ENCODE results near the gene PROM2.
"Not testable (repeated sequence)": the region's sequence is repeated elsewhere in the genome, so short reads cannot be mapped to it uniquely, and the experiment has no call there.

PROM2 gene

GRCh38 chr2:95268211-95269035, 5.8 kb upstream of the PROM2 start:
- no peak overlapping the region for H3K27ac ChIP-seq
- DNase-seq (ENCODE audit: low read depth, low spot score): no peak

- no peak overlapping the region for H3K27ac ChIP-seq
- no peak for DNase-seq (ENCODE audit: low read depth, low spot score)
Observed at GRCh38 chr2:95269036-95269680, 5.1 kb upstream of the PROM2 start.

- H3K27ac ChIP-seq; DNase-seq (ENCODE audit: low read depth, low spot score): not testable (repeated sequence)
Observed at GRCh38 chr2:95269745-95270144, 4.5 kb upstream of the PROM2 start.

- no peak for DNase-seq (ENCODE audit: low read depth, low spot score)
- no peak overlapping the region for H3K27ac ChIP-seq
Observed at GRCh38 chr2:95270541-95271081, 3.6 kb upstream of the PROM2 start.

GRCh38 chr2:95271381-95271971, 2.8 kb upstream of the PROM2 start:
- no peak for DNase-seq (ENCODE audit: low read depth, low spot score)
- no peak overlapping the region for H3K27ac ChIP-seq

- no peak overlapping the region for H3K27ac ChIP-seq
- no peak for DNase-seq (ENCODE audit: low read depth, low spot score)
Observed at GRCh38 chr2:95272299-95272751, 1.9 kb upstream of the PROM2 start.

- DNase-seq (ENCODE audit: low read depth, low spot score): no peak
- H3K27ac ChIP-seq: no peak overlapping the region
Observed at GRCh38 chr2:95272781-95273180, 1.5 kb upstream of the PROM2 start.

- DNase-seq (ENCODE audit: low read depth, low spot score): no peak
- peak overlapping the region; percentile 97 for H3K27ac ChIP-seq
Observed at GRCh38 chr2:95273566-95274290, 521 bp upstream of the PROM2 start.

GRCh38 chr2:95275151-95275515, 884 bp downstream of the PROM2 start:
- H3K27ac ChIP-seq: peak overlapping the region; percentile 97
- no peak for DNase-seq (ENCODE audit: low read depth, low spot score)

- DNase-seq (ENCODE audit: low read depth, low spot score): no peak
Observed at GRCh38 chr2:95275601-95276243, 1.5 kb downstream of the PROM2 start.

GRCh38 chr2:95276244-95276887, 2.1 kb downstream of the PROM2 start:
- H3K27ac ChIP-seq: peak overlapping the region; percentile 97
- DNase-seq (ENCODE audit: low read depth, low spot score): no peak

More at GRCh38 chr2:95275601-95276243, 1.5 kb downstream of the PROM2 start:
- peak overlapping the region; percentile 97 for H3K27ac ChIP-seq

- H3K27ac ChIP-seq: peak overlapping the region; percentile 97
- DNase-seq (ENCODE audit: low read depth, low spot score): no peak
Observed at GRCh38 chr2:95276888-95277245, 2.6 kb downstream of the PROM2 start.

- DNase-seq (ENCODE audit: low read depth, low spot score): no peak
- peak overlapping the region; percentile 97 for H3K27ac ChIP-seq
Observed at GRCh38 chr2:95277246-95277906, 3.1 kb downstream of the PROM2 start.

- DNase-seq (ENCODE audit: low read depth, low spot score): peak; percentile 66
- H3K27ac ChIP-seq: peak overlapping the region; percentile 97
Observed at GRCh38 chr2:95278051-95278471, 3.8 kb downstream of the PROM2 start.

- no peak for DNase-seq (ENCODE audit: low read depth, low spot score)
- H3K27ac ChIP-seq: peak overlapping the region; percentile 97
Observed at GRCh38 chr2:95278637-95279225, 4.5 kb downstream of the PROM2 start.

GRCh38 chr2:95279435-95280035, 5.3 kb downstream of the PROM2 start:
- DNase-seq (ENCODE audit: low read depth, low spot score): no peak
- H3K27ac ChIP-seq: no peak overlapping the region

- no peak overlapping the region for H3K27ac ChIP-seq
- DNase-seq (ENCODE audit: low read depth, low spot score): no peak
Observed at GRCh38 chr2:95281071-95281470, 6.8 kb downstream of the PROM2 start.

- DNase-seq (ENCODE audit: low read depth, low spot score): no peak
- H3K27ac ChIP-seq: no peak overlapping the region
Observed at GRCh38 chr2:95281786-95282185, 7.5 kb downstream of the PROM2 start.

All from epithelial cell of prostate (primary cell).